Measurements from ENCODE around the gene PIRT.

The PIRT gene

GRCh38 chr17:10802496-10803284 lies 35.2 kb downstream of the PIRT start:
- TF ChIP-seq OSR1 (CRISPR knock-in tag; IDR thresholded peaks at IDR 0.05) = no peak
- no peak for TF ChIP-seq ZNF70 (CRISPR knock-in tag; IDR thresholded peaks at IDR 0.05)

DNA sequence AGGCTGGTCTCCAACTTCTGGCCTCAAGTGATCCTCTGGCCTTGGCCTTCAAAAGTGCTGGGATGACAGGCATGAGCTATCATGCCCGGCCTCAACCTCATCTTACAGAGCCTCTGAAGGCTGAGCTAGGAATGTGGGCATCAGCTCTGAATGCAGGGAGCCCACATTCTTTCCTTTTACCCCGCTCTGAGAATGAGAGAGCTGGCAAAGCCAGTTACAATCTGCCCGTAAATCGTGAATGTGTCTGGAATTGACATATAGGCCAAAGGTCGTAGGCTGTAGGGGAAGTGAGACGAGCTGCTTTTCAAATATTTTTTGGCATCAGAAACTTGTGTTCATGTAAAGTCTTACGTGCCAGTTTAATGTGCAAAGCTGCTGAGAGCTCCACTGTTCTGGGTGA lies 38.5 kb downstream of the PIRT start:
- no peak for TF ChIP-seq ZFP30 (CRISPR knock-in tag; IDR thresholded peaks at IDR 0.05)
- no peak for TF ChIP-seq TCF4 (CRISPR knock-in tag; IDR thresholded peaks at IDR 0.05; ENCODE audit: borderline replicate concordance)
- ATAC-seq = no peak

More at GRCh38 chr17:10802496-10803284, 35.2 kb downstream of the PIRT start:
- ATAC-seq = no peak

DNA sequence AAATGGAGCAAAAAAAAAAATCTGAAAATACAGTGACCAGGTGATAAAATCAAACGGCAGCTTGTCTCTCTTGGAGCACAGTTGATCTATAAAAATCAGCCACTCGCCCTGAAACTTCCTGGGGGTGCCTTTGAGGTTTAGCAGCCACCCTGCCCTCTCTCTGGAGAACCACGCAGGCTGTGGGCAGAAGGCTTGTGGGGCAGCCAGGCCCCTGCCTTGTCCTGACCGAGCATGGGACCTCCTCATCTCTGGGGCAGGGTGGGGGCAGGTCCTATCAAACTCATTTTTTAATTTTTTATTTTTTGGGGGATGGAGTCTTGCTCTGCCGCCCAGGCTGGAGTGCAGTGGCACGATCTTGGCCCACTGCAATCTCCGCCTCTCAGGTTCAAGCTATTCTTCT lies 39.0 kb downstream of the PIRT start:
- ATAC-seq = no peak
- no peak for TF ChIP-seq ZNF8 (CRISPR knock-in tag; IDR thresholded peaks at IDR 0.05)
- no peak for TF ChIP-seq TCF4 (CRISPR knock-in tag; IDR thresholded peaks at IDR 0.05; ENCODE audit: borderline replicate concordance)
- no peak for TF ChIP-seq ISL1 (CRISPR knock-in tag; IDR thresholded peaks at IDR 0.05)
- TF ChIP-seq, protein P1, sequence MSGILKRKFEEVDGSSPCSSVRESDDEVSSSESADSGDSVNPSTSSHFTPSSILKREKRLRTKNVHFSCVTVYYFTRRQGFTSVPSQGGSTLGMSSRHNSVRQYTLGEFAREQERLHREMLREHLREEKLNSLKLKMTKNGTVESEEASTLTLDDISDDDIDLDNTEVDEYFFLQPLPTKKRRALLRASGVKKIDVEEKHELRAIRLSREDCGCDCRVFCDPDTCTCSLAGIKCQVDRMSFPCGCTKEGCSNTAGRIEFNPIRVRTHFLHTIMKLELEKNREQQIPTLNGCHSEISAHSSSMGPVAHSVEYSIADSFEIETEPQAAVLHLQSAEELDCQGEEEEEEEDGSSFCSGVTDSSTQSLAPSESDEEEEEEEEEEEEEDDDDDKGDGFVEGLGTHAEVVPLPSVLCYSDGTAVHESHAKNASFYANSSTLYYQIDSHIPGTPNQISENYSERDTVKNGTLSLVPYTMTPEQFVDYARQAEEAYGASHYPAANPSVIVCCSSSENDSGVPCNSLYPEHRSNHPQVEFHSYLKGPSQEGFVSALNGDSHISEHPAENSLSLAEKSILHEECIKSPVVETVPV (CRISPR knock-in tag; IDR thresholded peaks at IDR 0.05) = no peak
- TF ChIP-seq SNAI2 (CRISPR knock-in tag; IDR thresholded peaks at IDR 0.05) = no peak
- no peak for TF ChIP-seq PPARA (CRISPR knock-in tag; IDR thresholded peaks at IDR 0.05; ENCODE audit: borderline replicate concordance)
- TF ChIP-seq, protein P2, sequence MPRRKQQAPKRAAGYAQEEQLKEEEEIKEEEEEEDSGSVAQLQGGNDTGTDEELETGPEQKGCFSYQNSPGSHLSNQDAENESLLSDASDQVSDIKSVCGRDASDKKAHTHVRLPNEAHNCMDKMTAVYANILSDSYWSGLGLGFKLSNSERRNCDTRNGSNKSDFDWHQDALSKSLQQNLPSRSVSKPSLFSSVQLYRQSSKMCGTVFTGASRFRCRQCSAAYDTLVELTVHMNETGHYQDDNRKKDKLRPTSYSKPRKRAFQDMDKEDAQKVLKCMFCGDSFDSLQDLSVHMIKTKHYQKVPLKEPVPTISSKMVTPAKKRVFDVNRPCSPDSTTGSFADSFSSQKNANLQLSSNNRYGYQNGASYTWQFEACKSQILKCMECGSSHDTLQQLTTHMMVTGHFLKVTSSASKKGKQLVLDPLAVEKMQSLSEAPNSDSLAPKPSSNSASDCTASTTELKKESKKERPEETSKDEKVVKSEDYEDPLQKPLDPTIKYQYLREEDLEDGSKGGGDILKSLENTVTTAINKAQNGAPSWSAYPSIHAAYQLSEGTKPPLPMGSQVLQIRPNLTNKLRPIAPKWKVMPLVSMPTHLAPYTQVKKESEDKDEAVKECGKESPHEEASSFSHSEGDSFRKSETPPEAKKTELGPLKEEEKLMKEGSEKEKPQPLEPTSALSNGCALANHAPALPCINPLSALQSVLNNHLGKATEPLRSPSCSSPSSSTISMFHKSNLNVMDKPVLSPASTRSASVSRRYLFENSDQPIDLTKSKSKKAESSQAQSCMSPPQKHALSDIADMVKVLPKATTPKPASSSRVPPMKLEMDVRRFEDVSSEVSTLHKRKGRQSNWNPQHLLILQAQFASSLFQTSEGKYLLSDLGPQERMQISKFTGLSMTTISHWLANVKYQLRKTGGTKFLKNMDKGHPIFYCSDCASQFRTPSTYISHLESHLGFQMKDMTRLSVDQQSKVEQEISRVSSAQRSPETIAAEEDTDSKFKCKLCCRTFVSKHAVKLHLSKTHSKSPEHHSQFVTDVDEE (CRISPR knock-in tag; IDR thresholded peaks at IDR 0.05) = no peak
- TF ChIP-seq BACH2 (CRISPR knock-in tag; IDR thresholded peaks at IDR 0.05; ENCODE audit: borderline replicate concordance) = no peak
- TF ChIP-seq ESRRG (CRISPR knock-in tag; IDR thresholded peaks at IDR 0.05) = no peak
- no peak for TF ChIP-seq ZNF70 (CRISPR knock-in tag; IDR thresholded peaks at IDR 0.05)
- no peak for TF ChIP-seq ZC3H10 (CRISPR knock-in tag; IDR thresholded peaks at IDR 0.05)
- TF ChIP-seq OSR1 (CRISPR knock-in tag; IDR thresholded peaks at IDR 0.05) = no peak
- TF ChIP-seq, protein P3, sequence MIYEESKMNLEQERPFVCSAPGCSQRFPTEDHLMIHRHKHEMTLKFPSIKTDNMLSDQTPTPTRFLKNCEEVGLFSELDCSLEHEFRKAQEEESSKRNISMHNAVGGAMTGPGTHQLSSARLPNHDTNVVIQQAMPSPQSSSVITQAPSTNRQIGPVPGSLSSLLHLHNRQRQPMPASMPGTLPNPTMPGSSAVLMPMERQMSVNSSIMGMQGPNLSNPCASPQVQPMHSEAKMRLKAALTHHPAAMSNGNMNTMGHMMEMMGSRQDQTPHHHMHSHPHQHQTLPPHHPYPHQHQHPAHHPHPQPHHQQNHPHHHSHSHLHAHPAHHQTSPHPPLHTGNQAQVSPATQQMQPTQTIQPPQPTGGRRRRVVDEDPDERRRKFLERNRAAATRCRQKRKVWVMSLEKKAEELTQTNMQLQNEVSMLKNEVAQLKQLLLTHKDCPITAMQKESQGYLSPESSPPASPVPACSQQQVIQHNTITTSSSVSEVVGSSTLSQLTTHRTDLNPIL (CRISPR knock-in tag; IDR thresholded peaks at IDR 0.05; ENCODE audit: low read depth) = no peak
- no peak for TF ChIP-seq PATZ1 (CRISPR knock-in tag; IDR thresholded peaks at IDR 0.05; ENCODE audit: borderline replicate concordance)
- TF ChIP-seq TOX (CRISPR knock-in tag; IDR thresholded peaks at IDR 0.05; ENCODE audit: borderline replicate concordance) = no peak
- TF ChIP-seq RARB (CRISPR knock-in tag; IDR thresholded peaks at IDR 0.05) = no peak
- no peak for TF ChIP-seq ZNF565 (CRISPR knock-in tag; conservative IDR thresholded peaks at IDR 0.05; ENCODE audit: low read depth)
- TF ChIP-seq ZFP3 (CRISPR knock-in tag; IDR thresholded peaks at IDR 0.05) = no peak
- TF ChIP-seq GLIS3 (CRISPR knock-in tag; IDR thresholded peaks at IDR 0.05) = no peak

DNA sequence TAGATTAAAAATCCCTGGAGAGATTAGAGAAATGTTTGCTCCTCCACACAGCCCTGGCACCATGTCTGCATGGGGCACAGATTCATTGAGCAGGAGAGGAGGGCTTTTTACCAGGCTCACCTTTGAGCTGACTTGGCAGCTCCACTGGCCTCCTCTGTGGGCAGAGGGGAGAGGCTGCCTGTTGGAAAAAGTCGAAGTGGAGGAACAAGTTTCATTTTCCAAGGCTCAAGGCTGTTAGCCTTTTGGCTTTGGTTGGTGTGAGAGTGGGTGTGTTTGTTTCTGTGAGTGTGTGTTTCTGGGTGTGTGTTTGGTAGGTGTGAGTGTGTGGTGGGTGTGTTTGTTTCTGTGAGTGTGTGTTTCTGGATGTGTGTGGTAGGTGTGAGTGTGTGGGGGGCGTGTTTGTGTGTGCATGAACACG lies 39.5 kb downstream of the PIRT start:
- TF ChIP-seq ISL1 (CRISPR knock-in tag; IDR thresholded peaks at IDR 0.05) = no peak
- no peak for TF ChIP-seq ARNTL (CRISPR knock-in tag; IDR thresholded peaks at IDR 0.05; ENCODE audit: borderline replicate concordance, low read depth)
- no peak for TF ChIP-seq BACH2 (CRISPR knock-in tag; IDR thresholded peaks at IDR 0.05; ENCODE audit: borderline replicate concordance)
- TF ChIP-seq ZC3H10 (CRISPR knock-in tag; IDR thresholded peaks at IDR 0.05) = no peak
- no peak for TF ChIP-seq ZFP30 (CRISPR knock-in tag; IDR thresholded peaks at IDR 0.05)
- no peak for ATAC-seq
